ENCODE results near the gene NDUFA7. TPM values are rescaled to one million over a fixed set of nuclear protein-coding genes. Genes with fewer than 3 reads are reported as not detected.

NDUFA7 gene
- total RNA-seq, 1 experiment from 2014 or later = 76.4 TPM

DNA sequence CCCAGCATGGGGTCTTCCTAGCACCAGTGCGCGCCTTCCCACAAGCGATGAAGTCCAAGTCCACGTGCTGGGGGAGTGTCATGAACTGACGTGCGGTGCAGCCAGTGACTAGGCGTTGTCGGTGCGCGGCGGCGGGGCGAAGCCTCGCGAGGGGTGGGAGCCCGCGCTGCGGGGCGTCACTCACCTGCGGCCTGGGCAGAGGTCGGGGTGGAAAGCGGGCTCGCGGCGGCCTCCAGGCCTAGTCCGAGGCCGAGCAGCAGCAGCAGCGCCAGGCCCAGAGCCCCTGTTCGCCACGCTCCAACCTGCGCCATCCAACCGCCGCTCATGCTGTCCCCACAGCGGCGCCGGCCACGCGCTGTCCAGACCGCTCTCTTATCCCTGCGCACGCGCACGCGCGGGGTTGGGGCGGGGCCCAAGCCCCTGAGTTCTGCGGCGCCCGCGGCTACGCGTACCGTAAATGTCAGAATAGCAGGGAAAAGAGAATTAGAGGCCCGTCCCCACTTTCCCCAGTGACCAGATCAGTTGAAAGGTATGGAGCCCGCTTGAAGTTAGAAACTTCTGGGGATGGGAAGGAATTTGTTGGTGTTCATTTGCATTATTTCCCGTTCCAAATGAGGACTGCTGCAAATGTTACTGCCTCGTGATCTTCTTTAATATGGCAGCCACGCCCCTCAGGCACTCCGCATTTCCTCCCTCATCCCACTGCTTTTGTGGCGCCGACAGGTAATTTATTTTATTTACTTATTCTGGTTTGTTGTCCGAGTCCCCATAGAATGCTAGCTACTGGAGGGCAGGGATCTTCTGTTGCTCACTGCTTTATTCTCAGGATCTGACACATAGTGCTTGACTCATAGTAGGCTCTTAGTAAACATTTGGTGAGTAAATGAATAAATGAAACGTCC lies 13.0 kb downstream of the NDUFA7 start, which contains the start of gene CD320 (continued):
- TF ChIP-seq, protein P1, sequence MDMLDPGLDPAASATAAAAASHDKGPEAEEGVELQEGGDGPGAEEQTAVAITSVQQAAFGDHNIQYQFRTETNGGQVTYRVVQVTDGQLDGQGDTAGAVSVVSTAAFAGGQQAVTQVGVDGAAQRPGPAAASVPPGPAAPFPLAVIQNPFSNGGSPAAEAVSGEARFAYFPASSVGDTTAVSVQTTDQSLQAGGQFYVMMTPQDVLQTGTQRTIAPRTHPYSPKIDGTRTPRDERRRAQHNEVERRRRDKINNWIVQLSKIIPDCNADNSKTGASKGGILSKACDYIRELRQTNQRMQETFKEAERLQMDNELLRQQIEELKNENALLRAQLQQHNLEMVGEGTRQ (CRISPR knock-in tag; IDR thresholded peaks at IDR 0.05) = peak; percentile 81
- TF ChIP-seq, protein P2, sequence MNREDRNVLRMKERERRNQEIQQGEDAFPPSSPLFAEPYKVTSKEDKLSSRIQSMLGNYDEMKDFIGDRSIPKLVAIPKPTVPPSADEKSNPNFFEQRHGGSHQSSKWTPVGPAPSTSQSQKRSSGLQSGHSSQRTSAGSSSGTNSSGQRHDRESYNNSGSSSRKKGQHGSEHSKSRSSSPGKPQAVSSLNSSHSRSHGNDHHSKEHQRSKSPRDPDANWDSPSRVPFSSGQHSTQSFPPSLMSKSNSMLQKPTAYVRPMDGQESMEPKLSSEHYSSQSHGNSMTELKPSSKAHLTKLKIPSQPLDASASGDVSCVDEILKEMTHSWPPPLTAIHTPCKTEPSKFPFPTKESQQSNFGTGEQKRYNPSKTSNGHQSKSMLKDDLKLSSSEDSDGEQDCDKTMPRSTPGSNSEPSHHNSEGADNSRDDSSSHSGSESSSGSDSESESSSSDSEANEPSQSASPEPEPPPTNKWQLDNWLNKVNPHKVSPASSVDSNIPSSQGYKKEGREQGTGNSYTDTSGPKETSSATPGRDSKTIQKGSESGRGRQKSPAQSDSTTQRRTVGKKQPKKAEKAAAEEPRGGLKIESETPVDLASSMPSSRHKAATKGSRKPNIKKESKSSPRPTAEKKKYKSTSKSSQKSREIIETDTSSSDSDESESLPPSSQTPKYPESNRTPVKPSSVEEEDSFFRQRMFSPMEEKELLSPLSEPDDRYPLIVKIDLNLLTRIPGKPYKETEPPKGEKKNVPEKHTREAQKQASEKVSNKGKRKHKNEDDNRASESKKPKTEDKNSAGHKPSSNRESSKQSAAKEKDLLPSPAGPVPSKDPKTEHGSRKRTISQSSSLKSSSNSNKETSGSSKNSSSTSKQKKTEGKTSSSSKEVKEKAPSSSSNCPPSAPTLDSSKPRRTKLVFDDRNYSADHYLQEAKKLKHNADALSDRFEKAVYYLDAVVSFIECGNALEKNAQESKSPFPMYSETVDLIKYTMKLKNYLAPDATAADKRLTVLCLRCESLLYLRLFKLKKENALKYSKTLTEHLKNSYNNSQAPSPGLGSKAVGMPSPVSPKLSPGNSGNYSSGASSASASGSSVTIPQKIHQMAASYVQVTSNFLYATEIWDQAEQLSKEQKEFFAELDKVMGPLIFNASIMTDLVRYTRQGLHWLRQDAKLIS (CRISPR knock-in tag; IDR thresholded peaks at IDR 0.05; ENCODE audit: borderline replicate concordance) = no peak
- TF ChIP-seq, protein P3, sequence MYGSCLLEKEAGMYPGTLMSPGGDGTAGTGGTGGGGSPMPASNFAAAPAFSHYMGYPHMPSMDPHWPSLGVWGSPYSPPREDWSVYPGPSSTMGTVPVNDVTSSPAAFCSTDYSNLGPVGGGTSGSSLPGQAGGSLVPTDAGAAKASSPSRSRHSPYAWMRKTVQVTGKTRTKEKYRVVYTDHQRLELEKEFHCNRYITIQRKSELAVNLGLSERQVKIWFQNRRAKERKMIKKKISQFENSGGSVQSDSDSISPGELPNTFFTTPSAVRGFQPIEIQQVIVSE (CRISPR knock-in tag; IDR thresholded peaks at IDR 0.05; ENCODE audit: borderline replicate concordance) = no peak
- TF ChIP-seq ZNF317 (CRISPR knock-in tag; IDR thresholded peaks at IDR 0.05; ENCODE audit: borderline replicate concordance, low read depth) (peak; percentile 63; the same call in 1 of the 2 replicates), GABPB1 (CRISPR knock-in tag; IDR thresholded peaks at IDR 0.05) (peak; percentile 80), ZNF232 (CRISPR knock-in tag; IDR thresholded peaks at IDR 0.05) (no peak), EMX1 (CRISPR knock-in tag; IDR thresholded peaks at IDR 0.05) (peak; percentile 72; the same call in 1 of the 2 replicates), NR1H2 (CRISPR knock-in tag; IDR thresholded peaks at IDR 0.05) (no peak), ZNF263 (CRISPR knock-in tag; IDR thresholded peaks at IDR 0.05; ENCODE audit: low read depth) (0 out of 2 replicates have a peak, but pooled peaks have one; percentile 39), RELA (CRISPR knock-in tag; IDR thresholded peaks at IDR 0.05; ENCODE audit: borderline replicate concordance) (0 out of 2 replicates have a peak, but pooled peaks have one; percentile 76)
- TF ChIP-seq, protein P4, sequence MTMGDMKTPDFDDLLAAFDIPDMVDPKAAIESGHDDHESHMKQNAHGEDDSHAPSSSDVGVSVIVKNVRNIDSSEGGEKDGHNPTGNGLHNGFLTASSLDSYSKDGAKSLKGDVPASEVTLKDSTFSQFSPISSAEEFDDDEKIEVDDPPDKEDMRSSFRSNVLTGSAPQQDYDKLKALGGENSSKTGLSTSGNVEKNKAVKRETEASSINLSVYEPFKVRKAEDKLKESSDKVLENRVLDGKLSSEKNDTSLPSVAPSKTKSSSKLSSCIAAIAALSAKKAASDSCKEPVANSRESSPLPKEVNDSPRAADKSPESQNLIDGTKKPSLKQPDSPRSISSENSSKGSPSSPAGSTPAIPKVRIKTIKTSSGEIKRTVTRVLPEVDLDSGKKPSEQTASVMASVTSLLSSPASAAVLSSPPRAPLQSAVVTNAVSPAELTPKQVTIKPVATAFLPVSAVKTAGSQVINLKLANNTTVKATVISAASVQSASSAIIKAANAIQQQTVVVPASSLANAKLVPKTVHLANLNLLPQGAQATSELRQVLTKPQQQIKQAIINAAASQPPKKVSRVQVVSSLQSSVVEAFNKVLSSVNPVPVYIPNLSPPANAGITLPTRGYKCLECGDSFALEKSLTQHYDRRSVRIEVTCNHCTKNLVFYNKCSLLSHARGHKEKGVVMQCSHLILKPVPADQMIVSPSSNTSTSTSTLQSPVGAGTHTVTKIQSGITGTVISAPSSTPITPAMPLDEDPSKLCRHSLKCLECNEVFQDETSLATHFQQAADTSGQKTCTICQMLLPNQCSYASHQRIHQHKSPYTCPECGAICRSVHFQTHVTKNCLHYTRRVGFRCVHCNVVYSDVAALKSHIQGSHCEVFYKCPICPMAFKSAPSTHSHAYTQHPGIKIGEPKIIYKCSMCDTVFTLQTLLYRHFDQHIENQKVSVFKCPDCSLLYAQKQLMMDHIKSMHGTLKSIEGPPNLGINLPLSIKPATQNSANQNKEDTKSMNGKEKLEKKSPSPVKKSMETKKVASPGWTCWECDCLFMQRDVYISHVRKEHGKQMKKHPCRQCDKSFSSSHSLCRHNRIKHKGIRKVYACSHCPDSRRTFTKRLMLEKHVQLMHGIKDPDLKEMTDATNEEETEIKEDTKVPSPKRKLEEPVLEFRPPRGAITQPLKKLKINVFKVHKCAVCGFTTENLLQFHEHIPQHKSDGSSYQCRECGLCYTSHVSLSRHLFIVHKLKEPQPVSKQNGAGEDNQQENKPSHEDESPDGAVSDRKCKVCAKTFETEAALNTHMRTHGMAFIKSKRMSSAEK (CRISPR knock-in tag; IDR thresholded peaks at IDR 0.05; ENCODE audit: borderline replicate concordance) = no peak
- TF ChIP-seq, protein P5, sequence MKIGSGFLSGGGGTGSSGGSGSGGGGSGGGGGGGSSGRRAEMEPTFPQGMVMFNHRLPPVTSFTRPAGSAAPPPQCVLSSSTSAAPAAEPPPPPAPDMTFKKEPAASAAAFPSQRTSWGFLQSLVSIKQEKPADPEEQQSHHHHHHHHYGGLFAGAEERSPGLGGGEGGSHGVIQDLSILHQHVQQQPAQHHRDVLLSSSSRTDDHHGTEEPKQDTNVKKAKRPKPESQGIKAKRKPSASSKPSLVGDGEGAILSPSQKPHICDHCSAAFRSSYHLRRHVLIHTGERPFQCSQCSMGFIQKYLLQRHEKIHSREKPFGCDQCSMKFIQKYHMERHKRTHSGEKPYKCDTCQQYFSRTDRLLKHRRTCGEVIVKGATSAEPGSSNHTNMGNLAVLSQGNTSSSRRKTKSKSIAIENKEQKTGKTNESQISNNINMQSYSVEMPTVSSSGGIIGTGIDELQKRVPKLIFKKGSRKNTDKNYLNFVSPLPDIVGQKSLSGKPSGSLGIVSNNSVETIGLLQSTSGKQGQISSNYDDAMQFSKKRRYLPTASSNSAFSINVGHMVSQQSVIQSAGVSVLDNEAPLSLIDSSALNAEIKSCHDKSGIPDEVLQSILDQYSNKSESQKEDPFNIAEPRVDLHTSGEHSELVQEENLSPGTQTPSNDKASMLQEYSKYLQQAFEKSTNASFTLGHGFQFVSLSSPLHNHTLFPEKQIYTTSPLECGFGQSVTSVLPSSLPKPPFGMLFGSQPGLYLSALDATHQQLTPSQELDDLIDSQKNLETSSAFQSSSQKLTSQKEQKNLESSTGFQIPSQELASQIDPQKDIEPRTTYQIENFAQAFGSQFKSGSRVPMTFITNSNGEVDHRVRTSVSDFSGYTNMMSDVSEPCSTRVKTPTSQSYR (CRISPR knock-in tag; IDR thresholded peaks at IDR 0.05) = peak; percentile 27
- TF ChIP-seq, protein P6, sequence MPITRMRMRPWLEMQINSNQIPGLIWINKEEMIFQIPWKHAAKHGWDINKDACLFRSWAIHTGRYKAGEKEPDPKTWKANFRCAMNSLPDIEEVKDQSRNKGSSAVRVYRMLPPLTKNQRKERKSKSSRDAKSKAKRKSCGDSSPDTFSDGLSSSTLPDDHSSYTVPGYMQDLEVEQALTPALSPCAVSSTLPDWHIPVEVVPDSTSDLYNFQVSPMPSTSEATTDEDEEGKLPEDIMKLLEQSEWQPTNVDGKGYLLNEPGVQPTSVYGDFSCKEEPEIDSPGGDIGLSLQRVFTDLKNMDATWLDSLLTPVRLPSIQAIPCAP (CRISPR knock-in tag; IDR thresholded peaks at IDR 0.05) = no peak; the same call in none of the 2 replicates
- TF ChIP-seq, protein P7, sequence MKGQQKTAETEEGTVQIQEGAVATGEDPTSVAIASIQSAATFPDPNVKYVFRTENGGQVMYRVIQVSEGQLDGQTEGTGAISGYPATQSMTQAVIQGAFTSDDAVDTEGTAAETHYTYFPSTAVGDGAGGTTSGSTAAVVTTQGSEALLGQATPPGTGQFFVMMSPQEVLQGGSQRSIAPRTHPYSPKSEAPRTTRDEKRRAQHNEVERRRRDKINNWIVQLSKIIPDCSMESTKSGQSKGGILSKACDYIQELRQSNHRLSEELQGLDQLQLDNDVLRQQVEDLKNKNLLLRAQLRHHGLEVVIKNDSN (CRISPR knock-in tag; IDR thresholded peaks at IDR 0.05) = peak; percentile 76
- TF ChIP-seq, protein P8, sequence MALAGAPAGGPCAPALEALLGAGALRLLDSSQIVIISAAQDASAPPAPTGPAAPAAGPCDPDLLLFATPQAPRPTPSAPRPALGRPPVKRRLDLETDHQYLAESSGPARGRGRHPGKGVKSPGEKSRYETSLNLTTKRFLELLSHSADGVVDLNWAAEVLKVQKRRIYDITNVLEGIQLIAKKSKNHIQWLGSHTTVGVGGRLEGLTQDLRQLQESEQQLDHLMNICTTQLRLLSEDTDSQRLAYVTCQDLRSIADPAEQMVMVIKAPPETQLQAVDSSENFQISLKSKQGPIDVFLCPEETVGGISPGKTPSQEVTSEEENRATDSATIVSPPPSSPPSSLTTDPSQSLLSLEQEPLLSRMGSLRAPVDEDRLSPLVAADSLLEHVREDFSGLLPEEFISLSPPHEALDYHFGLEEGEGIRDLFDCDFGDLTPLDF (CRISPR knock-in tag; IDR thresholded peaks at IDR 0.05) = no peak
- TF ChIP-seq, protein P9, sequence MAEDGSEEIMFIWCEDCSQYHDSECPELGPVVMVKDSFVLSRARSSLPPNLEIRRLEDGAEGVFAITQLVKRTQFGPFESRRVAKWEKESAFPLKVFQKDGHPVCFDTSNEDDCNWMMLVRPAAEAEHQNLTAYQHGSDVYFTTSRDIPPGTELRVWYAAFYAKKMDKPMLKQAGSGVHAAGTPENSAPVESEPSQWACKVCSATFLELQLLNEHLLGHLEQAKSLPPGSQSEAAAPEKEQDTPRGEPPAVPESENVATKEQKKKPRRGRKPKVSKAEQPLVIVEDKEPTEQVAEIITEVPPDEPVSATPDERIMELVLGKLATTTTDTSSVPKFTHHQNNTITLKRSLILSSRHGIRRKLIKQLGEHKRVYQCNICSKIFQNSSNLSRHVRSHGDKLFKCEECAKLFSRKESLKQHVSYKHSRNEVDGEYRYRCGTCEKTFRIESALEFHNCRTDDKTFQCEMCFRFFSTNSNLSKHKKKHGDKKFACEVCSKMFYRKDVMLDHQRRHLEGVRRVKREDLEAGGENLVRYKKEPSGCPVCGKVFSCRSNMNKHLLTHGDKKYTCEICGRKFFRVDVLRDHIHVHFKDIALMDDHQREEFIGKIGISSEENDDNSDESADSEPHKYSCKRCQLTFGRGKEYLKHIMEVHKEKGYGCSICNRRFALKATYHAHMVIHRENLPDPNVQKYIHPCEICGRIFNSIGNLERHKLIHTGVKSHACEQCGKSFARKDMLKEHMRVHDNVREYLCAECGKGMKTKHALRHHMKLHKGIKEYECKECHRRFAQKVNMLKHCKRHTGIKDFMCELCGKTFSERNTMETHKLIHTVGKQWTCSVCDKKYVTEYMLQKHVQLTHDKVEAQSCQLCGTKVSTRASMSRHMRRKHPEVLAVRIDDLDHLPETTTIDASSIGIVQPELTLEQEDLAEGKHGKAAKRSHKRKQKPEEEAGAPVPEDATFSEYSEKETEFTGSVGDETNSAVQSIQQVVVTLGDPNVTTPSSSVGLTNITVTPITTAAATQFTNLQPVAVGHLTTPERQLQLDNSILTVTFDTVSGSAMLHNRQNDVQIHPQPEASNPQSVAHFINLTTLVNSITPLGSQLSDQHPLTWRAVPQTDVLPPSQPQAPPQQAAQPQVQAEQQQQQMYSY (CRISPR knock-in tag; IDR thresholded peaks at IDR 0.05) = peak; percentile 32; the same call in 1 of the 2 replicates

All from WTC11 (cell line).